Measurements from ENCODE around the gene RAI1. TPM values are rescaled to one million over a fixed set of nuclear protein-coding genes. Genes with fewer than 3 reads are reported as not detected.

Gene RAI1
- total RNA-seq, 2 donors from 2014 or later: 15.8 to 31.0 TPM

DNA sequence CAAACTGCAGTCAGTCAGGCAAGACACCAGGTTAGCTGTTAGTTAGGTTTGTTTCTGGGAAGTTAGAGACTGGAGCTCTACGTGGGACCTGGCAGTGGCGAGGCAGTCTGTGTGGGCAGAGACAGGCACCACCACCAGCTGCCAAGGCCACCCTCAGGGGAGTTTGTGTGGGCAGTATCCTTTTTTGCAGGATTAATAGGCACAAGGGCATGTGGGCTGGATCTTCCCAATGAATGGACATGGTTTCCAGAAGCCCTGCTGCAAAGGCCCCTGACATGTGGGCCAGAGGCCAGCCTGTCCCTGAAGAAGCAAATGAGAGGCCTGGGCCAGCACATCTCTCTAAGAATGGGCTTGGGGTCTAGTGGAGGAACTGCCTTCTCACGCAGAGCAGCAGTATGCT lies 174.7 kb downstream of the RAI1 start:
- Mint-ChIP-seq H3K9me3 (no peaks in the 10 kb centered on the region), H3K27me3 (no peaks in the 10 kb centered on the region), H3K36me3 (no peaks in the 10 kb centered on the region), H3K4me3 (no peak overlapping the region), H3K4me1 (ENCODE audit: low read depth in 2 of 2) (peaks cover 27 to 32% of the 10 kb centered on the region in 2 donors), H3K27ac (peak overlapping the region in 1 of 2 donors; percentile 5)
- DNase-seq (ENCODE audit: low spot score) (no peak), ATAC-seq (no peak)

DNA sequence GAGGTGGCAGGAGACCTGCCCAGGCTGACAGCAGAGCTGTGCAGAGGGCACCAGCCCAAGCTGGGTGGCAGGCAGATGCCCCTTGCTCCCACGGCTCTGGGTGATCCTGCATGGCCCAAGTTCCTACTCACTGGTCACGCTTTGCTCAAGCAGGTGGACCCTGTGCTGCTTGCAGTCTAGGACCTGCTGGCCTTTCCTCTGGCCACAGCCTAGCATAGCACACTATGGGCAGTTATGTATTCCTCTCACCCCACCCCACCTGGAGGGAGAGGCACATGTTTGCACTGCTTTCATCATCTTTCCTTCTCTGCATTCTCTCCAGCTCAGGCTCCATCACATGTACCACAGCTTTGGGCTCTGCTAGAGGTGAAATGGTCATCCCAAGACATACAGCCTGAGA lies 175.1 kb downstream of the RAI1 start:
- H3K9me3 Mint-ChIP-seq: no peaks in the 10 kb centered on the region
- H3K27me3 Mint-ChIP-seq: no peaks in the 10 kb centered on the region
- DNase-seq (ENCODE audit: low spot score) (no peak), ATAC-seq (no peak)
- H3K36me3 Mint-ChIP-seq: no peaks in the 10 kb centered on the region
- no peak overlapping the region for H3K27ac Mint-ChIP-seq
- H3K4me3 Mint-ChIP-seq: no peak overlapping the region
- peaks cover 23 to 27% of the 10 kb centered on the region in 2 donors for H3K4me1 Mint-ChIP-seq (ENCODE audit: low read depth in 2 of 2)

DNA sequence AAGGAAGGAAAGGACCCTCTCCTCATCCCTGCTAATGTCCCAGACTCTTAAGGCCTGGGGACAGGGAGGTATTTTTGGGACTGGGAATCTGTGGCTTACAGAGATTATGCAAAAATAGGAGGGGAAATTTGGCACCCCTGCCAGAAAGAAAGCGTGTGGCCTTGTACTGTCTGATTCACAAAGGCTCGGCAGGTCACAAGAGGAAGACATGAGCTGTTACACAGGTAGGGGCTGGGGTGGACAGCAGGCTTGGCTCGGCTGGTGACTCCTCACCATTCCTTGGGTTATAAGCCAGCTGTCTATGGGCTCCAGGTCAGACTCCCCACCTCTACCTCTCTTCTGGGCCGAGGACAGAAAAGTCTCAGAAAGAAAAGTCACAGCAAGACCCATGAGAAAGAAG lies 176.2 kb downstream of the RAI1 start:
- ATAC-seq: no peak
- DNase-seq (ENCODE audit: low spot score): no peak
- no peaks in the 10 kb centered on the region for H3K27me3 Mint-ChIP-seq
- H3K9me3 Mint-ChIP-seq: no peaks in the 10 kb centered on the region
- H3K27ac Mint-ChIP-seq: no peak overlapping the region
- H3K4me3 Mint-ChIP-seq: no peak overlapping the region
- no peaks in the 10 kb centered on the region for H3K36me3 Mint-ChIP-seq
- peaks cover 13 to 19% of the 10 kb centered on the region in 2 donors for H3K4me1 Mint-ChIP-seq (ENCODE audit: low read depth in 2 of 2)

DNA sequence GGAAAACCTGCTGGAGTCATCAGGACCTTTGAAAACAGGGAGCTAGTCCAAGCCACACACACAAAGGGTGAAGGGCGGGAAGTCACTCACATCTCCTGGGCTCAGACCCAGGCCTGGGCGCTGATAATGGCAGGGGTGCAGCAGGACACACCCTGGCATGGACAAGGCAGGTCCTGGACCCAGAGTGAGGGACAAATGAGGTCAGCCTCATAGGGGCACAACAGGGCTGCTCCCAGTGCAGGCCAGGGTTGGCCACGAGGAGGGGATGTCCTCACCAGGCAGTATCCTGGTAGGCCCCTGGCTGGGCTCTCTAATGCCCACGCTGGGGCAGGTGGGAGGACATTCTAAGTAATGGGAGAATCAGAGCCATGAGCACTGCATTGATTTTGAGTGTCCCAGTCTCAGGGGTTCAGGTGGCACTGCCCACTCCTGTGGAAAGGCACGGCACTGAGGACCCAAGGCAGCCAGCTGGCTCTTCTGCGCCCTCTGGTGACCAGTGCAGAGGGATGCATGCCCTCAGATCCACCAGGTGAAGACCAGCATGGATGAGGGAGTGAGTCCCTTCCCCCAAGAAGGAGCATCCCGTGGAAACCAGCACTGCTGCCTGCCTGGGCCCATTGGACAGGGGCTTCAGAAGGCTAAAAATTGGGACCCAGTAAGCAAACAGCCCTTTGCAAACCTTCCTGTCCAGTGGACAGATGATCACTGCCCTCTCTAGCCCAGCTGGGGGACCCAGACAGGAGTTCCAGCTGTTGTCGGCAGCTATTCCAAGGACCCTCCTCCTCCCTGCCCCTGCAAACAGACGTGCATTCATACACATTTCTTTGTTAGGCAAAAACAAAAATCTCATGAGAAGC lies 178.9 kb downstream of the RAI1 start:
- H3K27ac Mint-ChIP-seq: no peak overlapping the region
- H3K36me3 Mint-ChIP-seq: no peaks in the 10 kb centered on the region
- peak; percentile 83 to 92 for ATAC-seq
- no peak overlapping the region for H3K4me3 Mint-ChIP-seq
- no peaks in the 10 kb centered on the region for H3K27me3 Mint-ChIP-seq
- DNase-seq (ENCODE audit: low spot score): no peak
- H3K4me1 Mint-ChIP-seq (ENCODE audit: low read depth in 2 of 2): peaks cover 0 to 2% of the 10 kb centered on the region in 2 donors
- no peaks in the 10 kb centered on the region for H3K9me3 Mint-ChIP-seq

DNA sequence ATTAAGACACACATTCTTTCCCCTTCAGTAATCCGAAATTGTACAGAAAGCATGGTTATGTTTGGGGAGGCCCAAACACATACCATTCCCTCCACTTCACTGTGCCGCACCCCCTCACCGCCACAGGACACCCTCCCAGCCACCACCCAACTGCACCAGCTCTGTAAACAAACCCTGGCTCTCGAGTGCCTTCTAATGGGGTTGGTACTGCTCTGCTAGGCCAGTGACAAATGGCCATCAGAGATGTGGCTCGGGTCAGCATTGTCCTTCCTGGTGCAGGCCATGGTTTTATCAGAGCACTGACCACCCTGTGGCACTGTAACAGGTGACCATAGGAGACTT lies 179.5 kb downstream of the RAI1 start:
- peaks cover 0 to 2% of the 10 kb centered on the region in 2 donors for H3K4me1 Mint-ChIP-seq (ENCODE audit: low read depth in 2 of 2)
- H3K27me3 Mint-ChIP-seq: no peaks in the 10 kb centered on the region
- H3K9me3 Mint-ChIP-seq: no peaks in the 10 kb centered on the region
- no peak for ATAC-seq
- no peak for DNase-seq (ENCODE audit: low spot score)
- H3K27ac Mint-ChIP-seq: no peak overlapping the region
- H3K36me3 Mint-ChIP-seq: no peaks in the 10 kb centered on the region
- H3K4me3 Mint-ChIP-seq: no peak overlapping the region

Other genes with a start within 250 kb of the RAI1 start
- 10 to 100 TPM; 11.3 to 18.2 TPM for gene MED9, start 204.5 kb upstream of the RAI1 start, total RNA-seq
- 1 to 10 TPM; 3.3 to 4.2 TPM for gene RASD1, start 185.1 kb upstream of the RAI1 start, total RNA-seq
- gene PEMT, start 89.8 kb upstream of the RAI1 start, total RNA-seq: 10 to 100 TPM; 22.9 to 35.3 TPM
- gene SREBF1, start 155.5 kb downstream of the RAI1 start, total RNA-seq: 10 to 100 TPM; 55.8 to 73.5 TPM